Measurements from ENCODE around the gene TBC1D14. TPM values are rescaled to one million over a fixed set of nuclear protein-coding genes. Genes with fewer than 3 reads are reported as not detected.

The TBC1D14 gene
- total and polyA plus RNA-seq, 5 donors: 20.1 to 44.8 (median 41.3) TPM

DNA sequence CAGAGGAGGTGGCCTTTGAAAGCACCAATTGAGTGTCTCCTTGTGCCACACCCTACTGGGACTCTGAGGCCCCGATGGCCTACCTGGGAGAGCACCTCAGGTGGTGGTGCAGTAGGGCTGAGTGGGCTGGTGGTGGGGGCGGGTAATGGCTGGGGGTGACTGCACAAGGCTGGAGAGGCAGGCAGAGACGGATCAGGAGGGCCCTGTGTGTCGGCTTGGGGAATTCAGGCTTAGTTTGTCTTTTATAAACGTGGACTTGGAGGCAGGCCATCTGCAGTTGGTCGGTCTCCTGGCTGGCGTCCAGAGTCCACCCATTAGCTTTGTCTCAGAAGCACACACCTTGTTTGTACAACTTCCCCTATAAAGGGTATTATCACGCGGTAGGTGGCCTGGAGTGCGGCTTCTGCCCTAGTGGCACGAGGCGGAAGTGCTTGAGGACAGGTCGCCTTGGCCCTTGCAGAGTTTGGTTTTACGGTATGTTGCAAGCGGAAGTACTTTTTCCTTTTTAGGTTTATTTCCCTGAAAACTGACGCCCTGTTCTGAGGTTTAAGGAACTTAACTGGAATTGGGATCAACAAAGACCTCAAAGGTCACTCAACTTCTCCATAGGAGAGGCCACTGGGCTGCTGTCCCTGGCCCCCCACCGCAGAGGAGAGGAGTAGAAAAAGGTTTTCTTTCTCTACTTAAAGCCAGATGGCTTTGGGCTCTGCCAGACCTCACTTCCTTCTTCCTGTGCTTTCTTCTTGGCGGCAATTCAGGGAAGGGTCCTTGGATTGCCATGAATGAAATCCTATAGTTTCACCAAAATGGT is 8.0 kb downstream of the TBC1D14 start:
- 42% methylated on average over 18 of the region's 18 CpGs for WGBS
- no peak overlapping the region for H3K4me3 ChIP-seq (ENCODE audit: low read length)
- no peaks in the 10 kb centered on the region for H3K9me3 ChIP-seq (ENCODE audit: control insufficient read depth, low read length)
- intact Hi-C loops (cut with DNase I): no loop called here
- peak; percentile 80 to 85 for ATAC-seq
- peaks cover 10% of the 10 kb centered on the region for H3K4me1 ChIP-seq (ENCODE audit: control insufficient read depth, insufficient read depth, low read length)
- peak; percentile 72 to 89 (median 80) for DNase-seq
- H3K27ac ChIP-seq (ENCODE audit: low read length): no peak overlapping the region
- H3K27me3 ChIP-seq (ENCODE audit: control insufficient read depth, insufficient read depth): no peaks in the 10 kb centered on the region

DNA sequence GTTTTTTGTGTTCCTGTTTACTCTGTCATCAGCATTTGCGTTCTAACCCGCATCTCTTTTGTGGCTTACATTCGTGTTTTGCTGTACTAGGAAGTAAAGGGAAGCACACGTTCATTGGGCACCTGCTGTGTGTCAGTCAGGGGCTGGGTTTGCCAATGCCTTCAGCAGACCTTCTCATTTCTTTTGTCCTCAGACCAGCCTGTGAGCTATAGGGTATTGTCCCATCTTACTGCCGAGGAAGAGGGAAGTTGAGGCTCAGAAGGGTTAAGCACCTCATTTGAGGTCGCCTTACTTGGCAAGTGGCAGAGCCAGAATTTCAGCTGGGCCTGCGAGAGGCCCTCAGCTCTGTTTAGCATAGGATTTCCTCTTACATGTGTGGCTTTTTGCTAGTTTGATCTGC is 8.7 kb downstream of the TBC1D14 start:
- WGBS: 40% methylated on average over 7 of the region's 7 CpGs
- intact Hi-C loops (cut with DNase I): no loop called here
- Histone ChIP-seq H3K27ac (ENCODE audit: low read length) (no peak overlapping the region), H3K4me1 (ENCODE audit: control insufficient read depth, insufficient read depth, low read length) (peaks cover 10% of the 10 kb centered on the region), H3K27me3 (ENCODE audit: control insufficient read depth, insufficient read depth) (no peaks in the 10 kb centered on the region), H3K4me3 (ENCODE audit: low read length) (no peak overlapping the region), H3K9me3 (ENCODE audit: control insufficient read depth, low read length) (no peaks in the 10 kb centered on the region)
- DNase-seq (no peak), ATAC-seq (peak in 1 of 2 donors; percentile 22)

DNA sequence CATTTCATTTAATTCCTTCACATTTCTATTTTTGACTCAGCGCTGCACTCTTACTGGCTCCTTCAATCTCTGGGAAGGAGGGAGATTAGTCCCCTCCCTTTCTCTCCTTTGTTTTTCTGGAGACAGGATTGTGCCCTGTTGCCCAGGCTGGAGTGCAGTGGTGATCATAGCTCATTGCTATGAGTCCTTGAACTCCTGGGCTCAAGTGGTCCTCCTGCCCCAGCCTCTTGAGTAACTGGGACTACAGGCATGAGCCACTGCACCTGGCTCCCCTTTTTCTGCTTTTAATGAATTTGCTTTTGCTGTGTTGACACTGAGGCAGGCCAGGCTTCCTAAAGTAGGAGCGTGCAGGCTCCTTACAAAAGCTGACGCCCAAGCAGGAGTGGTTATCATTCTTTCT is 10.5 kb downstream of the TBC1D14 start:
- DNase-seq (no peak), ATAC-seq (no peak)
- Histone ChIP-seq H3K4me3 (ENCODE audit: low read length) (no peak overlapping the region), H3K4me1 (ENCODE audit: control insufficient read depth, insufficient read depth, low read length) (peaks cover 10% of the 10 kb centered on the region), H3K27me3 (ENCODE audit: control insufficient read depth, insufficient read depth) (no peaks in the 10 kb centered on the region), H3K9me3 (ENCODE audit: control insufficient read depth, low read length) (no peaks in the 10 kb centered on the region), H3K27ac (ENCODE audit: low read length) (no peak overlapping the region)
- intact Hi-C loops (cut with DNase I): no loop called here
- 62% methylated on average over 3 of the region's 3 CpGs for WGBS

DNA sequence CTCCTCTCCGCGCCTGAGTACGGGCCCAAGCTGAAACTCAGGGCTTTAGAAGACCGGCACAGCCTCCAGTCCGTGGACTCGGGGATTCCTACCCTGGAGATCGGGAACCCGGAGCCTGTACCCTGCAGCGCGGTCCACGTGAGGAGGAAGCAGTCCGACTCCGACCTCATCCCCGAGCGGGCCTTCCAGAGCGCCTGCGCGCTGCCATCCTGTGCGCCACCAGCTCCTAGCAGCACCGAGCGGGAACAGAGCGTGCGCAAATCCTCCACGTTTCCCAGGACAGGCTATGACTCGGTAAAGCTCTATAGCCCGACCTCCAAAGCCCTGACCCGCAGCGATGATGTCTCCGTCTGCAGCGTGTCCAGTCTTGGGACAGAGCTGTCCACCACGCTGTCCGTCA is 13.9 kb downstream of the TBC1D14 start:
- no peaks in the 10 kb centered on the region for H3K27me3 ChIP-seq (ENCODE audit: control insufficient read depth, insufficient read depth)
- H3K4me3 ChIP-seq (ENCODE audit: low read length): no peak overlapping the region
- H3K27ac ChIP-seq (ENCODE audit: low read length): no peak overlapping the region
- WGBS: 98% methylated on average over 32 of the region's 32 CpGs
- ATAC-seq: no peak
- H3K9me3 ChIP-seq (ENCODE audit: control insufficient read depth, low read length): no peaks in the 10 kb centered on the region
- peak in 1 of 3 donors; percentile 50 for DNase-seq
- peaks cover 3% of the 10 kb centered on the region for H3K4me1 ChIP-seq (ENCODE audit: control insufficient read depth, insufficient read depth, low read length)
- intact Hi-C loops (cut with DNase I): no loop called here

GRCh38 chr4:6924361-6924779 is 14.7 kb downstream of the TBC1D14 start:
- no peak overlapping the region for H3K27ac ChIP-seq (ENCODE audit: low read length)
- intact Hi-C loops (cut with DNase I): no loop called here
- no peaks in the 10 kb centered on the region for H3K27me3 ChIP-seq (ENCODE audit: control insufficient read depth, insufficient read depth)
- no peaks in the 10 kb centered on the region for H3K9me3 ChIP-seq (ENCODE audit: control insufficient read depth, low read length)
- H3K4me1 ChIP-seq (ENCODE audit: control insufficient read depth, insufficient read depth, low read length): peaks cover 11% of the 10 kb centered on the region
- 90% methylated on average over 12 of the region's 12 CpGs for WGBS
- peak; percentile 40 to 44 for ATAC-seq
- H3K4me3 ChIP-seq (ENCODE audit: low read length): no peak overlapping the region
- DNase-seq: peak in 1 of 3 donors; percentile 60

DNA sequence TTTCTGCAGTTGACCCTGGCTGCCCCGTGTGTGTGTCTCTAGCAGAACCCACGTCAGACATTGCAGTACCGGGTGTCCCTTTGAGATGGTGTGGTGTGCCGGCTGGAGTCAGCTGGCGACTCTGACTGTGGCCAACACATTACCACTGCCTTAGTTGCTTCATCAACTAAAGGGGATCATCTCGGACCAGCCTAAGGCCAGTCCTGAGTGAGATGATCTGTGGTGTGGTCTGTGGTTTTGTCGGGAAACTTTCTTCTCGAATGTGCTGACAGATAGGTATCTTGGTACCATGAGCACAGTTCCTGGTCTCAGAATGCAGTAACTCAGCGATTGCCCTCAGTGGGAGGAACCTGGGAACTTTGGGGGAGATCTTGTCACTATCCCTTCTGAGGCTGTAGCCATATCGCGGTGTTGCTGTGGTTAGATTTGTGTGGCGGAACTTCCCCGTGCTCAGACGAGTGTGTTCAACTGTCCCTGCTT is 15.8 kb downstream of the TBC1D14 start:
- 83% methylated on average over 14 of the region's 14 CpGs for WGBS
- Histone ChIP-seq H3K4me3 (ENCODE audit: low read length) (no peak overlapping the region), H3K27ac (ENCODE audit: low read length) (no peak overlapping the region), H3K4me1 (ENCODE audit: control insufficient read depth, insufficient read depth, low read length) (peaks cover 12% of the 10 kb centered on the region), H3K9me3 (ENCODE audit: control insufficient read depth, low read length) (no peaks in the 10 kb centered on the region), H3K27me3 (ENCODE audit: control insufficient read depth, insufficient read depth) (no peaks in the 10 kb centered on the region)
- intact Hi-C loops (cut with DNase I): no loop called here
- DNase-seq: peak in 2 of 3 donors; percentile 52 to 68
- ATAC-seq: peak; percentile 56 to 57

DNA sequence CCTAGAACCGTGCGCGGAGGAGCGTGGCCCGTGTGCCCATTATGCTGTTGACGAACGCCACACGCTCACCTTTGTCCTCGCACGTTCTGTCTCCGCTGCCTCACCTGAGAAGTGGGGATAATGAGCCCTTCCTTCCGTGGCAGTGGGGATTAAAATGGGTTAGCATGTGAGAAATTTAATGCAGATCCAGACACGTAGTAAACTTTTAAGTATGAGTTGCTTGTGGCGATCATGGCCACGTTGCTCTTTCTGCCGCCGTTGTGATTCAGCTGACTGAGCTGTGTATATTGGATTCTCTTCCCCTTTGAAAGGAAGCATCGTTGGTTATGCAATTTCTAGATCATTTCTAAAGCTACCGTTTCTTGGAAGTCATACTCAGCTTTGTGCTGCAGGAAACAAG is 16.5 kb downstream of the TBC1D14 start:
- ATAC-seq: peak; percentile 9 to 10
- intact Hi-C loops (cut with DNase I): no loop called here
- H3K4me3 ChIP-seq (ENCODE audit: low read length): no peak overlapping the region

DNA sequence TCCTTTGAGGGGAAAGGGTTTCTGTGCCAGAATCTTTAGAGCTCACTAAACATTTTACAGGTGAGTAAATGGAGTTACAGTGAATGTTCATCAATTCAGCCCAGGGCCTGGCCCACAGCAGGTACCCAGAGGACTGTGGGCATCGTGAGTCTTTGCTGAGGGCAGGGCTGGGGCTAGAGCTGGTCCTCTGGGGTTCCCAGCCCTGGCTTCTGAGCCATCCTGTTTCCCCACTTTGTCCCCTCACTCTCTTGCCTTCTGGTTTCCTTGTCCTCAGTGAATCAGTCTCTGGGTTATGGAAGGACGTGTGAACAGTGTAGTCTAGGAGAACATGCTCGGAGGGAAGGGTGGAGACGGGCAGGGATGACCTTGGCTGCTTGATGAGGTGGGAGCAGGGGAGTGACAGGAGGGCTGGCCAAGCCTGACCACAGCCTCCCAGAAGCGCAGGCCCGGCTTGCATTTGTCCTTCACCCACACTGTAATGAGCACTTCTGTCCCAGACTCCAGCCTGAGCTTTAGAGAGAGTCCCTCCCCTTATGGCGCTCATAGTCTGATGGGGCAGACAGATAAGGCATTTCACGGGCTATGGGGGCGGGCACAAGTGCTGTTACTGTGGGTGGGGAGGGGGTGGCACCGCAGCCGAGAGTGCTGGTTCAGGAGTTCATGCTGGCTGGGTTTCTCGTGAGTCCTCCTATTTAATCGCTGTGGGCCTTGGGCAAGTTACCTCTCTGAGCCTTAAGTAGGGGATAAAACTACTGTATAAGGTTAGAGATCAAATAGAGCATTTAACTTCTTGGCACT is 17.3 kb downstream of the TBC1D14 start:
- no peaks in the 10 kb centered on the region for H3K27me3 ChIP-seq (ENCODE audit: control insufficient read depth, insufficient read depth)
- ATAC-seq: peak; percentile 51 to 55
- intact Hi-C loops (cut with DNase I): no loop called here
- no peak overlapping the region for H3K4me3 ChIP-seq (ENCODE audit: low read length)
- H3K9me3 ChIP-seq (ENCODE audit: control insufficient read depth, low read length): no peaks in the 10 kb centered on the region
- H3K27ac ChIP-seq (ENCODE audit: low read length): no peak overlapping the region
- WGBS: 64% methylated on average over 13 of the region's 13 CpGs
- DNase-seq: peak in 2 of 3 donors; percentile 73 to 80
- H3K4me1 ChIP-seq (ENCODE audit: control insufficient read depth, insufficient read depth, low read length): peaks cover 12% of the 10 kb centered on the region

More for the DNA sequence above, 16.5 kb downstream of the TBC1D14 start:
- Histone ChIP-seq H3K27me3 (ENCODE audit: control insufficient read depth, insufficient read depth) (no peaks in the 10 kb centered on the region), H3K9me3 (ENCODE audit: control insufficient read depth, low read length) (no peaks in the 10 kb centered on the region), H3K4me1 (ENCODE audit: control insufficient read depth, insufficient read depth, low read length) (peaks cover 12% of the 10 kb centered on the region), H3K27ac (ENCODE audit: low read length) (no peak overlapping the region)
- whole genome bisulfite sequencing: 89% methylated on average over 19 of the region's 19 CpGs
- DNase-seq: peak in 1 of 3 donors; percentile 44

- H3K9me3 ChIP-seq (ENCODE audit: control insufficient read depth, low read length): no peaks in the 10 kb centered on the region
- no peak for ATAC-seq
- H3K4me1 ChIP-seq (ENCODE audit: control insufficient read depth, insufficient read depth, low read length): peaks cover 12% of the 10 kb centered on the region
- DNase-seq: no peak
- whole genome bisulfite sequencing: 80% methylated on average over 4 of the region's 4 CpGs
- no peak overlapping the region for H3K27ac ChIP-seq (ENCODE audit: low read length)
- H3K4me3 ChIP-seq (ENCODE audit: low read length): no peak overlapping the region
- intact Hi-C loops (cut with DNase I): no loop called here
- no peaks in the 10 kb centered on the region for H3K27me3 ChIP-seq (ENCODE audit: control insufficient read depth, insufficient read depth)
Measured at GRCh38 chr4:6928081-6928480, 18.5 kb downstream of the TBC1D14 start.

GRCh38 chr4:6929339-6929811 is 19.7 kb downstream of the TBC1D14 start:
- H3K9me3 ChIP-seq (ENCODE audit: control insufficient read depth, low read length): no peaks in the 10 kb centered on the region
- peaks cover 12% of the 10 kb centered on the region for H3K4me1 ChIP-seq (ENCODE audit: control insufficient read depth, insufficient read depth, low read length)
- H3K27me3 ChIP-seq (ENCODE audit: control insufficient read depth, insufficient read depth): no peaks in the 10 kb centered on the region
- H3K27ac ChIP-seq (ENCODE audit: low read length): no peak overlapping the region
- WGBS: 57% methylated on average over 9 of the region's 9 CpGs
- intact Hi-C loops (cut with DNase I): no loop called here
- no peak overlapping the region for H3K4me3 ChIP-seq (ENCODE audit: low read length)
- ATAC-seq (peak; percentile 25 to 50), DNase-seq (peak in 2 of 3 donors; percentile 54 to 62)

Measured in right cardiac atrium (tissue), 5 donors.